Activated CD8-positive, alpha-beta T cell treated with anti-CD3 and anti-CD28 coated beads for 36 hours (primary cell): ENCODE measurements around the gene RABL6. TPM values are rescaled to one million over a fixed set of nuclear protein-coding genes. Genes with fewer than 3 reads are reported as not detected.

Source experiments
- ATAC-seq: fragments of 200-7000 bp; cut with Tn5 transposase; one replicate; pipeline ENCODE4 v1.10.0; 2021; ENCODE audit warnings: mild to moderate bottlenecking, moderate library complexity
- CTCF ChIA-PET: fragments of 350-600 bp; sonication (Branson Sonifier 250); formaldehyde crosslinking; loops from one replicate; lab custom pipeline; 2021; ENCODE audit warnings: antibody characterized with exemption; lab: Charles Lee
- POLR2A ChIA-PET: fragments of 350-600 bp; sonication (Branson Sonifier 250); formaldehyde crosslinking; loops from one replicate; lab custom pipeline; 2021; ENCODE audit warnings: antibody characterized with exemption; lab: Charles Lee
- DNase-seq: peaks from one replicate; pipeline ENCODE4 v3.0.0-alpha.2; 2020
- H3K27ac Mint-ChIP-seq: one replicate; pipeline ENCODE4 v1.8.0; 2021; ENCODE audit warnings: mild to moderate bottlenecking, mixed read lengths
- H3K27me3 Mint-ChIP-seq: one replicate; pipeline ENCODE4 v1.8.0; 2021; ENCODE audit warnings: mixed read lengths
- H3K36me3 Mint-ChIP-seq: one replicate; pipeline ENCODE4 v1.8.0; 2021; ENCODE audit warnings: low read depth, mixed read lengths
- H3K4me1 Mint-ChIP-seq: one replicate; pipeline ENCODE4 v1.8.0; 2021; ENCODE audit warnings: low read depth, mixed read lengths
- H3K4me3 Mint-ChIP-seq: one replicate; pipeline ENCODE4 v1.8.0; 2021; ENCODE audit warnings: mild to moderate bottlenecking, moderate library complexity, mixed read lengths
- H3K9me3 Mint-ChIP-seq: one replicate; pipeline ENCODE4 v1.8.0; 2021; ENCODE audit warnings: mixed read lengths
- CTCF ChIP-seq: fragments of 200-600 bp; IDR thresholded peaks from one replicate; pipeline ENCODE4 v1.8.0; 2022; ENCODE audit warnings: antibody characterized with exemption, mild to moderate bottlenecking
- intact Hi-C: fragments of 100-400 bp; cut with micrococcal nuclease; formaldehyde crosslinking; loops from one replicate; pipeline ENCODE4 v1.10.0; 2022
- total RNA-seq, 2 experiments: library from RNA; stranded (reverse); gene quantifications; one replicate each; pipeline ENCODE4 v1.2.3, GENCODE V29; 2021

Gene RABL6
- total RNA-seq, 2 experiments from 2014 or later, result 85.6 to 86.6 TPM

DNA sequence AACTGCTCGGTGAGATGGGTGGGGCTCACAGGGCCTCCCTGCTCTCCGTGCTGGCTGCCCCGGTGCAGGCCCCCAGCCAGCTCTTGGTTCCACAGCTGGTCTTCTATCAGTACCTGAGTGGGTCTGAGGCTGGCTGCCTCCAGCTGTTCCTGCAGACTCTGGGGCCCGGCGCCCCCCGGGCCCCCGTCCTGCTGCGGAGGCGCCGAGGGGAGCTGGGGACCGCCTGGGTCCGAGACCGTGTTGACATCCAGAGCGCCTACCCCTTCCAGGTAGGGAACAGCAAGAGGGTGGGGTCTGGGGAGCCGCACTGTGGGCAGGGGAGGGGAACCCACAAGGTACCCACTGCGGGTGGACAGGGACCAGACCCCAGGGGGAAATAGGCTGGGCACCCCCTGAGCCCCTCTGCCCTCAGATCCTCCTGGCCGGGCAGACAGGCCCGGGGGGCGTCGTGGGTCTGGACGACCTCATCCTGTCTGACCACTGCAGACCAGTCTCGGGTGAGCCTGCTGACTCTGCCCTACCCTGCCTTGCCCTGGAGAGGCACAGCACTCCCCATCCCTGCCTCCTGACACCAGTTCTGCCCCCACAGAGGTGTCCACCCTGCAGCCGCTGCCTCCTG is 47.2 kb downstream of the RABL6 start:
- DNase-seq (no peak), ATAC-seq (no peak)
- TF ChIP-seq CTCF, result no peak
- POLR2A ChIA-PET, result no interaction called here
- H3K27me3 Mint-ChIP-seq, result no peaks in the 10 kb centered on the region
- CTCF ChIA-PET, result interaction anchor here (0.6 kb wide), 1 partner anchor 12 kb away, joined by 3 read pairs; the partner anchor contains the start of gene AJM1
- no peak overlapping the region for H3K27ac Mint-ChIP-seq
- H3K9me3 Mint-ChIP-seq, result no peaks in the 10 kb centered on the region
- peaks cover 2% of the 10 kb centered on the region for H3K36me3 Mint-ChIP-seq
- H3K4me3 Mint-ChIP-seq, result no peak overlapping the region
- H3K4me1 Mint-ChIP-seq, result no peaks in the 10 kb centered on the region
- intact Hi-C loops, result no loop called here

GRCh38 chr9:136855461-136856078 is 47.8 kb downstream of the RABL6 start:
- Mint-ChIP-seq H3K36me3 (no peaks in the 10 kb centered on the region), H3K27ac (no peak overlapping the region), H3K27me3 (no peaks in the 10 kb centered on the region), H3K4me1 (no peaks in the 10 kb centered on the region), H3K4me3 (no peak overlapping the region), H3K9me3 (no peaks in the 10 kb centered on the region)
- no peak for TF ChIP-seq CTCF
- POLR2A ChIA-PET, result interaction anchor here (0.9 to 1.3 kb wide), 3 partner anchors 9 to 57 kb away, joined by 3 read pairs; no protein-coding TSS in a partner anchor
- intact Hi-C loops, result no loop called here
- CTCF ChIA-PET, result no interaction called here
- ATAC-seq (no peak), DNase-seq (no peak)

DNA sequence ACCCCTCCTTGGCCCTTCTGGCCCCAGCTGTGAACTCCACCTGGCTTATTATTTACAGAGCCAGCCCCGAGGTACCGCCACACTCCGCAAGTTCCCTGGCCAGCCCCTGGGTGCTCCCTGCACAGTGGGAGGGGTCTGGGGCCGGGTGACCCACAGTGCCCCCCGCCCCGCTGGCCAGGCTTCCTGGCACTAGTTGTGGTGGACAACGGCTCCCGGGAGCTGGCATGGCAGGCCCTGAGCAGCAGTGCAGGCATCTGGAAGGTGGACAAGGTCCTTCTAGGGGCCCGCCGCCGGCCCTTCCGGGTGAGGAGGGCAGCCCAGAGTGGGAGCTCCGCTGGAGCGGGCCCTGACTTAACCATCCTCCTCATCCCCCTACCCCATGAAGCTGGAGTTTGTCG is 48.3 kb downstream of the RABL6 start:
- intact Hi-C loops, result no loop called here
- no peaks in the 10 kb centered on the region for H3K9me3 Mint-ChIP-seq
- no peak for TF ChIP-seq CTCF
- H3K4me3 Mint-ChIP-seq, result no peak overlapping the region
- no peaks in the 10 kb centered on the region for H3K4me1 Mint-ChIP-seq
- H3K36me3 Mint-ChIP-seq, result no peaks in the 10 kb centered on the region
- no peaks in the 10 kb centered on the region for H3K27me3 Mint-ChIP-seq
- H3K27ac Mint-ChIP-seq, result no peak overlapping the region
- ChIA-PET POLR2A (interaction anchor here (0.6 to 1.3 kb wide), 5 partner anchors 9 to 58 kb away, joined by 3 read pairs; partner anchors contain the start of gene AJM1), CTCF (interaction anchor here (1.2 to 1.6 kb wide), 2 partner anchors 12 to 179 kb away, joined by 3 to 4 read pairs; no protein-coding TSS in a partner anchor)
- no peak for ATAC-seq
- DNase-seq, result no peak

- H3K36me3 Mint-ChIP-seq, result no peaks in the 10 kb centered on the region
- no peaks in the 10 kb centered on the region for H3K4me1 Mint-ChIP-seq
- DNase-seq (no peak), ATAC-seq (no peak)
- no peak for TF ChIP-seq CTCF
- H3K27me3 Mint-ChIP-seq, result no peaks in the 10 kb centered on the region
- no peak overlapping the region for H3K27ac Mint-ChIP-seq
- no peak overlapping the region for H3K4me3 Mint-ChIP-seq
- no peaks in the 10 kb centered on the region for H3K9me3 Mint-ChIP-seq
- intact Hi-C loops, result no loop called here
- ChIA-PET CTCF (interaction anchor here (1.2 to 1.6 kb wide), 2 partner anchors 13 to 178 kb away, joined by 3 to 4 read pairs; no protein-coding TSS in a partner anchor), POLR2A (interaction anchor here (0.6 to 1.3 kb wide), 6 partner anchors 8 to 423 kb away, joined by 3 read pairs; partner anchors contain the start of gene AJM1)
Measured at GRCh38 chr9:136856541-136857141, 48.9 kb downstream of the RABL6 start.
